Kidney (tissue), 14 donors: Measurements from ENCODE around the gene KRT84. TPM values are rescaled to one million over a fixed set of nuclear protein-coding genes. Genes with fewer than 3 reads are reported as not detected.

Experiments used
- DNase-seq, 5 donors: peaks; one replicate each; pipeline ENCODE4 v3.0.0-alpha.2; 2013 to 2020
- FAIRE-seq: peaks from 2 replicates; lab custom pipeline; 2012; peaks lifted over from hg19 to GRCh38; lab: Jason Lieb, UNC
- H3K27ac ChIP-seq, 2 donors: one replicate each; pipeline ENCODE4 v1.7.0; 2013; ENCODE audit warnings: low read depth in 2 of 2, low read length in 2 of 2, inconsistent platforms in 1 of 2
- H3K27me3 ChIP-seq: one replicate; pipeline ENCODE4 v1.7.1; 2013; ENCODE audit warnings: low read length, inconsistent platforms; ENCODE audit not compliant: control insufficient read depth, insufficient read depth
- H3K36me3 ChIP-seq, 3 donors: one replicate each; pipeline versions ENCODE4 v1.7.0 to v1.7.1; 2013; ENCODE audit warnings: low read length in 3 of 3, control low read depth in 1 of 3, inconsistent platforms in 1 of 3; ENCODE audit not compliant: insufficient read depth in 3 of 3, control insufficient read depth in 2 of 3
- H3K4me1 ChIP-seq, 3 donors: one replicate each; pipeline versions ENCODE4 v1.7.0 to v1.7.1; 2013; ENCODE audit warnings: low read length in 3 of 3, inconsistent platforms in 1 of 3, low read depth in 1 of 3; ENCODE audit not compliant: control insufficient read depth in 2 of 3, insufficient read depth in 2 of 3
- H3K4me3 ChIP-seq, 3 donors: one replicate each; pipeline versions ENCODE4 v1.7.0 to v1.8.1; 2013; ENCODE audit warnings: low read length in 3 of 3, control low read depth in 1 of 3, inconsistent platforms in 1 of 3
- H3K9ac ChIP-seq, 3 donors: one replicate each; pipeline versions ENCODE4 v1.7.0 to v1.7.1; 2013; ENCODE audit warnings: low read length in 3 of 3, control low read depth in 1 of 3, inconsistent platforms in 1 of 3
- H3K9me3 ChIP-seq, 3 donors: one replicate each; pipeline versions ENCODE4 v1.7.0 to v1.7.1; 2013; ENCODE audit warnings: low read length in 3 of 3, control low read depth in 1 of 3, inconsistent platforms in 1 of 3; ENCODE audit not compliant: control insufficient read depth in 2 of 3, insufficient read depth in 1 of 3
- CTCF ChIP-seq: IDR thresholded peaks from 3 replicates; pipeline ENCODE4 v1.5.1; 2012; ENCODE audit warnings: mild to moderate bottlenecking, moderate library complexity, borderline replicate concordance; ENCODE audit not compliant: insufficient read depth; ENCODE audit errors: extremely low read depth
- intact Hi-C: fragments of 100-400 bp; cut with DNase I; formaldehyde crosslinking; loops from one replicate; pipeline ENCODE4 v1.11.1; 2022
- polyA plus RNA-seq: library from polyadenylated mRNA; stranded (reverse); fragments of 350-450 nt; fragmentation: Illumina TruSeq; extraction: RNeasy Lipid Tissue Mini Kit (QIAGEN cat#74804); gene quantifications from one replicate; pipeline ENCODE4 v1.2.3, GENCODE V29; 2014; ENCODE audit warnings: low read depth, low replicate concordance; ENCODE audit not compliant: insufficient read depth
- total RNA-seq: library from RNA; stranded (reverse); fragmentation: NEBNext Ultra II Directional; extraction: Animal tissue kit (Norgen Biotek cat#: 25700); gene quantifications from one replicate; pipeline ENCODE4 v1.2.1, GENCODE V29; 2021
- donor health status: control.
- donor health status: control.
- donor health status: control.
- donor health status: control.
- donor health status: control.
- donor health status: DM: yes; HTN: yes; CAD: no.
- donor health status: Normal renal cell carcinoma (clear cell type).

KRT84 gene
- total and polyA plus RNA-seq, 2 donors from 2014 or later: not detected

GRCh38 chr12:52392465-52393007 lies 7.1 kb upstream of the KRT84 start:
- H3K27ac ChIP-seq: no peak overlapping the region
- DNase-seq (peak in 1 of 5 donors; percentile 8), FAIRE-seq (no peak)
- H3K4me1 ChIP-seq: no peaks in the 10 kb centered on the region
- H3K36me3 ChIP-seq: no peaks in the 10 kb centered on the region
- no peak overlapping the region for H3K9ac ChIP-seq
- no peak for TF ChIP-seq CTCF
- H3K4me3 ChIP-seq: no peak overlapping the region
- no peaks in the 10 kb centered on the region for H3K9me3 ChIP-seq
- intact Hi-C loops: no loop called here
- H3K27me3 ChIP-seq: no peaks in the 10 kb centered on the region

GRCh38 chr12:52391618-52392002 lies 6.2 kb upstream of the KRT84 start:
- TF ChIP-seq CTCF: no peak
- H3K9me3 ChIP-seq: no peaks in the 10 kb centered on the region
- no peak overlapping the region for H3K9ac ChIP-seq
- FAIRE-seq (no peak), DNase-seq (peak in 2 of 5 donors; percentile 26 to 73)
- intact Hi-C loops: no loop called here
- H3K4me3 ChIP-seq: no peak overlapping the region
- no peak overlapping the region for H3K27ac ChIP-seq
- H3K36me3 ChIP-seq: no peaks in the 10 kb centered on the region
- H3K27me3 ChIP-seq: no peaks in the 10 kb centered on the region
- H3K4me1 ChIP-seq: no peaks in the 10 kb centered on the region

GRCh38 chr12:52390739-52391617 lies 5.5 kb upstream of the KRT84 start:
- Histone ChIP-seq H3K27ac (no peak overlapping the region), H3K4me3 (no peak overlapping the region), H3K9ac (no peak overlapping the region), H3K9me3 (no peaks in the 10 kb centered on the region), H3K4me1 (no peaks in the 10 kb centered on the region), H3K27me3 (no peaks in the 10 kb centered on the region), H3K36me3 (no peaks in the 10 kb centered on the region)
- no peak for FAIRE-seq
- DNase-seq: peak in 1 of 5 donors; percentile 50
- intact Hi-C loops: no loop called here
- no peak for TF ChIP-seq CTCF
